K562 (cell line): ENCODE data around the gene CST6. TPM values are rescaled to one million over a fixed set of nuclear protein-coding genes. Genes with fewer than 3 reads are reported as not detected.

Experiments used
- ESRRB ChIP-seq: fragments of 250-450 bp; sonication (Bioruptor Pico); IDR thresholded peaks from 2 replicates; pipeline ENCODE4 v1.5.0; 2020; ENCODE audit warnings: mild to moderate bottlenecking, moderate library complexity, borderline replicate concordance
- FOXP1 ChIP-seq: sonication (generic); formaldehyde crosslinking; IDR thresholded peaks from 2 replicates; pipeline ENCODE4 v1.8.0; 2022; ENCODE audit warnings: mild to moderate bottlenecking, missing genetic modification reagents
- GABPA ChIP-seq: fragments of 200-800 bp; sonication (Bioruptor generic); conservative IDR thresholded peaks from 2 replicates; pipeline ENCODE4 v1.6.1; 2016; ENCODE audit warnings: low read depth, missing genetic modification characterization, missing compliant biosample characterization
- NEUROD1 ChIP-seq: fragments of 150-350 bp; IDR thresholded peaks from 2 replicates; pipeline ENCODE4 v1.6.1; 2014; ENCODE audit warnings: borderline replicate concordance, low read length, low read depth; ENCODE audit not compliant: partially characterized antibody
- RBFOX2 ChIP-seq: fragments of 200-400 bp; formaldehyde crosslinking; IDR thresholded peaks from 2 replicates; pipeline ENCODE4 v1.6.1; 2017; ENCODE audit warnings: low read depth, mild to moderate bottlenecking, low read length, moderate library complexity
- RFX1 ChIP-seq: fragments of 450-650 bp; IDR thresholded peaks from 2 replicates; pipeline ENCODE4 v1.6.1; 2016; ENCODE audit warnings: mild to moderate bottlenecking, moderate library complexity
- SFPQ ChIP-seq: fragments of 200-400 bp; formaldehyde crosslinking; IDR thresholded peaks from 2 replicates; pipeline ENCODE4 v1.6.1; 2017; ENCODE audit warnings: mild to moderate bottlenecking, low read depth, low read length, moderate library complexity
- SOX6 ChIP-seq: fragments of 450-650 bp; IDR thresholded peaks from 2 replicates; pipeline ENCODE4 v1.6.1; 2014; ENCODE audit warnings: mild to moderate bottlenecking
- SP1 ChIP-seq: sonication (generic); formaldehyde crosslinking; IDR thresholded peaks from 2 replicates; pipeline ENCODE4 v1.8.1; 2022; ENCODE audit warnings: mild to moderate bottlenecking, missing genetic modification reagents
- TCFL5 ChIP-seq: fragments of 250-450 bp; sonication (Bioruptor Pico); conservative IDR thresholded peaks from 2 replicates; pipeline ENCODE4 v1.6.1; 2021; ENCODE audit warnings: mild to moderate bottlenecking, moderate library complexity, matching md5 sums
- TRIM28 ChIP-seq: fragments of 450-650 bp; IDR thresholded peaks from 2 replicates; pipeline ENCODE4 v1.6.1; 2017
- ZBTB11 ChIP-seq, 3 experiments: fragments of 200-800 bp in 1 of 3; fragments of 250-450 bp in 1 of 3; fragments of 450-650 bp in 1 of 3; sonication (Bioruptor Pico) in 1 of 3; sonication (Bioruptor generic) in 1 of 3; formaldehyde crosslinking in 1 of 3; IDR thresholded peaks; 2 replicates each; pipeline versions ENCODE4 v1.6.1 to v1.8.0; 2016 to 2022; ENCODE audit warnings: mild to moderate bottlenecking in 2 of 3, missing genetic modification characterization in 2 of 3, missing compliant biosample characterization in 1 of 3, moderate library complexity in 1 of 3
- ZBTB17 ChIP-seq: fragments of 450-650 bp; formaldehyde crosslinking; IDR thresholded peaks from 2 replicates; pipeline ENCODE4 v1.4.0; 2020; ENCODE audit warnings: mild to moderate bottlenecking
- ZEB2 ChIP-seq: fragments of 450-650 bp; IDR thresholded peaks from 2 replicates; pipeline ENCODE4 v1.6.1; 2016
- polyA plus RNA-seq, 8 experiments: library from polyadenylated mRNA; depleted of rRNA in 4 of 8; stranded (reverse) in 5 of 8; unstranded in 3 of 8; fragments of >200 nt; fragmentation: Nextera tagmentation in 2 of 8; fragmentation: Illumina TruSeq in 1 of 8; extraction: Ambion mirVana in 2 of 8; extraction: Trizol in 1 of 8; gene quantifications; 2 replicates each; pipeline versions ENCODE4 v1.2.1 to v1.2.3, GENCODE V29; 2011 to 2014; ENCODE audit warnings: inconsistent platforms in 1 of 8, missing spikeins in 1 of 8
- total RNA-seq, 7 experiments: library from RNA; depleted of rRNA in 6 of 7; stranded (reverse); fragments of >200 nt in 6 of 7; fragmentation: Illumina TruSeq in 2 of 7; extraction: Trizol in 2 of 7; gene quantifications; 2 replicates each; pipeline versions ENCODE4 v1.2.1 to v1.2.3, GENCODE V29; 2011 to 2021; ENCODE audit warnings: low replicate concordance in 1 of 7
- TF ChIP-seq, protein P1 (sequence below): sonication (generic); formaldehyde crosslinking; IDR thresholded peaks from 2 replicates; pipeline ENCODE4 v1.5.0; 2020; ENCODE audit warnings: missing genetic modification reagents
- TF ChIP-seq, protein P2 (sequence below): IDR thresholded peaks from 2 replicates; pipeline ENCODE4 v1.6.1; 2011; ENCODE audit not compliant: insufficient read length; ENCODE audit errors: extremely low read depth

CST6 gene
- total and polyA plus RNA-seq, 9 of the 15 experiments (the other 6 are each of a cell fraction or from before 2014, with no cell fraction given): not detected

DNA sequence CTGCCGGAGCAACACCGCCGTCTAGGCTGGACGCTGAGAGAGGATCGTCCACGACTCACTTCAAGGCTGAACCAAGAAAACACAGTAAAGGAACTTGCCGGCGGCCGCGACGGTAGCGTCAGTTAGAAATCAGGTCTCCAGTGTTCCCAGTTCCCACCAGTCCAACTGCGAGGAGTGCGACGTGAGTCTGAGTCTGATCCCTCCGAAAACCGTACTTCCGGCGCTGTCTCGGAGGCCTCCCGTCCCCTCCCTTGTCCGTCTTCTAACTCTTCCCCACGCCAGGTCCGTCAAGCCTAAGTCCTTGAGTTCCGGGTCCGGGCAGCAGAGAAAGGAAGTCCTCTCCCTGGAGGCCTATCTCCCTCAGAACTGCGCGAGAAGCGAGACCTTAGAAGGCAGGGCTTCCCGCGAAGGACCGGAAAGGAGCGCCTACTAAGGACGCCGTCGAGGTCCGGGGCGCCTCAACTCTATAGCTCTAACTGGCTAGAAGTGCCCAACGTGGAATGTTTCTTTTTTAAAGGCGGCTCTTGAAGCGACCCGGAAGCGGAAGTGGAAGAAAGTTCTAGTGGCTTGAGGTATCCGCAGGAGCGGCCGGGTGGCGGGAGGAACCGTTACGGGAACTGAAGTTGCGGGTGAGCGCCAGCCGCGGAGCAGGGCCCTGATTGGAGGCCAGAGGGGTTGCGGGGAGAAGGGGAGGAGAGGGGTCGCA, 9.7 kb upstream of the CST6 start, which contains the start of the genes BANF1 and EIF1AD (continued):
- peak; percentile 98 to 100 (median 99) for TF ChIP-seq ZBTB11 (CRISPR knock-in tag; IDR thresholded peaks at IDR 0.05)
- peak; percentile 79; the same call in 1 of the 2 replicates for TF ChIP-seq TRIM28
- TF ChIP-seq SOX6: peak; percentile 71
- peak; percentile 95 for TF ChIP-seq SP1 (CRISPR knock-in tag)
- TF ChIP-seq ZBTB17 (CRISPR knock-in tag): peak; percentile 86
- TF ChIP-seq NEUROD1: peak; percentile 94
- TF ChIP-seq FOXP1: peak; percentile 35
- no peak for TF ChIP-seq ESRRB (CRISPR knock-in tag)
- TF ChIP-seq ZEB2: peak; percentile 99
- TF ChIP-seq SFPQ: no peak
- TF ChIP-seq RFX1: no peak
- TF ChIP-seq TCFL5 (CRISPR knock-in tag): no peak
- TF ChIP-seq GABPA (tag): peak; percentile 99
- TF ChIP-seq, protein P1, sequence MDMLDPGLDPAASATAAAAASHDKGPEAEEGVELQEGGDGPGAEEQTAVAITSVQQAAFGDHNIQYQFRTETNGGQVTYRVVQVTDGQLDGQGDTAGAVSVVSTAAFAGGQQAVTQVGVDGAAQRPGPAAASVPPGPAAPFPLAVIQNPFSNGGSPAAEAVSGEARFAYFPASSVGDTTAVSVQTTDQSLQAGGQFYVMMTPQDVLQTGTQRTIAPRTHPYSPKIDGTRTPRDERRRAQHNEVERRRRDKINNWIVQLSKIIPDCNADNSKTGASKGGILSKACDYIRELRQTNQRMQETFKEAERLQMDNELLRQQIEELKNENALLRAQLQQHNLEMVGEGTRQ (CRISPR knock-in tag): no peak
- TF ChIP-seq, protein P2, sequence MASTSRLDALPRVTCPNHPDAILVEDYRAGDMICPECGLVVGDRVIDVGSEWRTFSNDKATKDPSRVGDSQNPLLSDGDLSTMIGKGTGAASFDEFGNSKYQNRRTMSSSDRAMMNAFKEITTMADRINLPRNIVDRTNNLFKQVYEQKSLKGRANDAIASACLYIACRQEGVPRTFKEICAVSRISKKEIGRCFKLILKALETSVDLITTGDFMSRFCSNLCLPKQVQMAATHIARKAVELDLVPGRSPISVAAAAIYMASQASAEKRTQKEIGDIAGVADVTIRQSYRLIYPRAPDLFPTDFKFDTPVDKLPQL: peak; percentile 18
- peak; percentile 87 for TF ChIP-seq RBFOX2
